H1 (cell line): ENCODE data around the gene BTBD1. TPM values are rescaled to one million over a fixed set of nuclear protein-coding genes. Genes with fewer than 3 reads are reported as not detected.

Experiments used
- CTCF ChIA-PET: fragments of 300-600 bp; sonication (Branson Sonifier 250); formaldehyde crosslinking; loops from one replicate; lab custom pipeline; 2021; ENCODE audit not compliant: partially characterized antibody; lab: Charles Lee
- POLR2A ChIA-PET: fragments of 300-600 bp; sonication (Branson Sonifier 250); formaldehyde crosslinking; loops from one replicate; lab custom pipeline; 2021; ENCODE audit warnings: inconsistent platforms; ENCODE audit not compliant: partially characterized antibody; lab: Charles Lee
- DNase-seq, 2 experiments: peaks; one replicate each; pipeline versions ENCODE4 v3.0.0 to v3.0.0-alpha.2; 2010 to 2022; ENCODE audit warnings: low spot score in 2 of 2, low read depth in 1 of 2, mixed read lengths in 1 of 2
- FAIRE-seq: peaks from 2 replicates; lab custom pipeline; 2011; peaks lifted over from hg19 to GRCh38; lab: Jason Lieb, UNC
- H2AFZ ChIP-seq: 2 replicates; pipeline ENCODE4 v1.8.1; 2012; ENCODE audit warnings: low read length, inconsistent platforms
- H2AK5ac ChIP-seq: 2 replicates; pipeline ENCODE4 v1.6.1; 2013; ENCODE audit warnings: low read depth, low read length
- H2BK120ac ChIP-seq: replicated peaks from 2 replicates; pipeline ENCODE3; 2013; ENCODE audit warnings: low read depth, low read length, inconsistent platforms
- H2BK12ac ChIP-seq: 2 replicates; pipeline ENCODE4 v1.6.1; 2013; ENCODE audit warnings: low read depth, low read length
- H2BK15ac ChIP-seq: 2 replicates; pipeline ENCODE4 v1.6.1; 2013; ENCODE audit warnings: low read length
- H2BK20ac ChIP-seq: 2 replicates; pipeline ENCODE4 v1.6.1; 2013; ENCODE audit warnings: low read length
- H2BK5ac ChIP-seq: 2 replicates; pipeline ENCODE4 v1.6.1; 2013; ENCODE audit warnings: low read depth, low read length
- H3K14ac ChIP-seq: 2 replicates; pipeline ENCODE4 v1.6.1; 2013; ENCODE audit warnings: inconsistent platforms; ENCODE audit not compliant: insufficient read length
- H3K18ac ChIP-seq: 2 replicates; pipeline ENCODE4 v1.6.1; 2013; ENCODE audit warnings: low read length; ENCODE audit errors: extremely low read depth
- H3K23ac ChIP-seq: 2 replicates; pipeline ENCODE4 v1.6.1; 2013; ENCODE audit warnings: inconsistent platforms; ENCODE audit not compliant: insufficient read length
- H3K23me2 ChIP-seq: 2 replicates; pipeline ENCODE4 v1.6.1; 2013; ENCODE audit warnings: low read depth, low read length
- H3K27ac ChIP-seq: 2 replicates; pipeline ENCODE4 v1.6.1; 2011; ENCODE audit warnings: low read depth, low read length, inconsistent platforms
- H3K27me3 ChIP-seq, 4 experiments: replicated peaks in 1 of 4; 1 replicate in 1 of 4; 2 replicates in 3 of 4; pipeline versions ENCODE4 v1.6.1 to v1.8.1; 2011 to 2013; ENCODE audit warnings: low read length in 3 of 4, mild to moderate bottlenecking in 3 of 4, inconsistent platforms in 2 of 4, mixed read lengths in 2 of 4, moderate library complexity in 1 of 4; ENCODE audit not compliant: control insufficient read depth in 3 of 4, insufficient read depth in 3 of 4; ENCODE audit errors: extremely low read depth in 1 of 4
- H3K36me3 ChIP-seq, 4 experiments: 2 replicates each; pipeline versions ENCODE4 v1.6.1 to v1.8.1; 2011 to 2013; ENCODE audit warnings: mild to moderate bottlenecking in 4 of 4, low read length in 3 of 4, moderate library complexity in 2 of 4, control low read depth in 1 of 4, inconsistent platforms in 1 of 4; ENCODE audit not compliant: insufficient read depth in 4 of 4, control insufficient read depth in 2 of 4
- H3K4ac ChIP-seq: replicated peaks from 2 replicates; pipeline ENCODE3; 2013; ENCODE audit warnings: low read length, low read depth, mixed read lengths, inconsistent platforms; ENCODE audit not compliant: insufficient read length
- H3K4me1 ChIP-seq, 4 experiments: replicated peaks in 1 of 4; 1 replicate in 1 of 4; 2 replicates in 3 of 4; pipeline versions ENCODE4 v1.6.1 to v1.8.1; 2011 to 2013; ENCODE audit warnings: low read length in 3 of 4, inconsistent platforms in 2 of 4, mixed read lengths in 1 of 4; ENCODE audit not compliant: insufficient read depth in 4 of 4, control insufficient read depth in 3 of 4
- H3K4me2 ChIP-seq, 2 experiments: 2 replicates each; pipeline versions ENCODE4 v1.6.1 to v1.8.1; 2011 to 2013; ENCODE audit warnings: low read depth in 2 of 2, low read length in 2 of 2, control low read depth in 1 of 2, inconsistent platforms in 1 of 2, mild to moderate bottlenecking in 1 of 2; ENCODE audit not compliant: insufficient read depth in 1 of 2
- H3K4me3 ChIP-seq, 4 experiments: fragments of 200-600, 300-600 bp in 1 of 4; sonication (generic), shearing (Covaris generic), sonication (Bioruptor Twin) in 1 of 4; 2 replicates each; pipeline versions ENCODE4 v1.5.1 to v1.8.1; 2011 to 2016; ENCODE audit warnings: low read length in 4 of 4, low read depth in 3 of 4, control low read depth in 2 of 4, inconsistent platforms in 2 of 4, mild to moderate bottlenecking in 2 of 4, mixed read lengths in 1 of 4, moderate library complexity in 1 of 4; ENCODE audit not compliant: insufficient read depth in 2 of 4; ENCODE audit errors: extremely low read depth in 1 of 4
- H3K56ac ChIP-seq: replicated peaks from 2 replicates; pipeline ENCODE3; 2013; ENCODE audit warnings: low read depth, mild to moderate bottlenecking, mixed read lengths, low read length, inconsistent platforms; ENCODE audit not compliant: insufficient read length
- H3K79me1 ChIP-seq: 2 replicates; pipeline ENCODE4 v1.6.1; 2013; ENCODE audit warnings: low read depth, low read length, control low read depth
- H3K79me2 ChIP-seq, 2 experiments: 2 replicates each; pipeline versions ENCODE4 v1.6.1 to v1.8.1; 2012 to 2013; ENCODE audit warnings: low read length in 2 of 2, mild to moderate bottlenecking in 2 of 2, inconsistent platforms in 1 of 2; ENCODE audit not compliant: insufficient read depth in 2 of 2, control insufficient read depth in 1 of 2
- H3K9ac ChIP-seq, 4 experiments: replicated peaks in 1 of 4; 1 replicate in 1 of 4; 2 replicates in 3 of 4; pipeline versions ENCODE4 v1.6.1 to v1.8.1; 2011 to 2013; ENCODE audit warnings: low read depth in 3 of 4, low read length in 3 of 4, control low read depth in 2 of 4, mild to moderate bottlenecking in 2 of 4, moderate library complexity in 2 of 4, inconsistent platforms in 1 of 4; ENCODE audit errors: extremely low read depth in 1 of 4
- H3K9me3 ChIP-seq, 2 experiments: 2 replicates each; pipeline versions ENCODE4 v1.6.1 to v1.8.1; 2012 to 2013; ENCODE audit warnings: mild to moderate bottlenecking in 2 of 2, moderate library complexity in 2 of 2, control low read depth in 1 of 2, inconsistent platforms in 1 of 2, low read depth in 1 of 2, low read length in 1 of 2, mixed read lengths in 1 of 2; ENCODE audit not compliant: insufficient read depth in 2 of 2
- H4K20me1 ChIP-seq, 2 experiments: replicated peaks in 1 of 2; 2 replicates each; pipeline versions ENCODE3 to v1.8.1; 2011 to 2013; ENCODE audit warnings: inconsistent platforms in 2 of 2, low read length in 2 of 2, mild to moderate bottlenecking in 1 of 2; ENCODE audit not compliant: insufficient read depth in 2 of 2, control insufficient read depth in 1 of 2
- H4K5ac ChIP-seq: 2 replicates; pipeline ENCODE4 v1.6.1; 2013; ENCODE audit warnings: low read length, low read depth, mixed read lengths, inconsistent platforms; ENCODE audit not compliant: insufficient read length
- H4K8ac ChIP-seq: 2 replicates; pipeline ENCODE4 v1.8.0; 2013; ENCODE audit warnings: mild to moderate bottlenecking, moderate library complexity, low read length, inconsistent platforms; ENCODE audit not compliant: insufficient read depth; ENCODE audit errors: extremely low read depth
- H4K91ac ChIP-seq: replicated peaks from 2 replicates; pipeline ENCODE3; 2013; ENCODE audit warnings: low read length, mixed read lengths, inconsistent platforms; ENCODE audit not compliant: insufficient read length
- CTBP2 ChIP-seq: IDR thresholded peaks from 2 replicates; pipeline ENCODE4 v1.7.0; 2011; ENCODE audit warnings: borderline replicate concordance, mild to moderate bottlenecking, moderate library complexity, mixed read lengths, low read length; ENCODE audit not compliant: insufficient read depth, insufficient read length
- KDM5A ChIP-seq: fragments of 200-600 bp; IDR thresholded peaks from 2 replicates; pipeline ENCODE4 v1.7.1; 2012; ENCODE audit warnings: mild to moderate bottlenecking, low read length, inconsistent platforms, mixed read lengths
- PHF8 ChIP-seq: fragments of 200-600 bp; sonication (generic); conservative IDR thresholded peaks from 2 replicates; pipeline ENCODE4 v1.7.1; 2012; ENCODE audit warnings: low read depth, mild to moderate bottlenecking, inconsistent platforms, low read length, moderate library complexity
- POU5F1 ChIP-seq: IDR thresholded peaks from 2 replicates; pipeline ENCODE4 v1.6.1; 2011; ENCODE audit warnings: low read depth, mild to moderate bottlenecking, low read length, moderate library complexity
- ZNF274 ChIP-seq: IDR thresholded peaks from 2 replicates; pipeline ENCODE4 v1.7.0; 2012; ENCODE audit warnings: low read length, borderline replicate concordance; ENCODE audit errors: extremely low read depth
- WGBS, 2 experiments: shearing (Covaris generic) in 1 of 2; methylation state at CpG; one replicate each; pipeline versions ENCODE4 v1.1.6 to v1.1.7; 2013 to 2015; ENCODE audit warnings: low lambda C conversion rate in 2 of 2, mixed read lengths in 2 of 2, inconsistent platforms in 1 of 2, low coverage in 1 of 2, missing lambda C conversion rate in 1 of 2; ENCODE audit not compliant: insufficient replicate concordance in 2 of 2, insufficient coverage in 1 of 2, insufficient read length in 1 of 2; ENCODE audit errors: extremely low coverage in 1 of 2, missing lambda C conversion rate in 1 of 2; 5-methylcytosine and 5-hydroxymethylcytosine counted together
- polyA plus RNA-seq, 7 experiments: library from polyadenylated mRNA; depleted of rRNA in 3 of 7; stranded (reverse) in 5 of 7; unstranded in 2 of 7; fragments of >200 nt in 5 of 7; fragments of 200-250 nt in 2 of 7; gene quantifications; 1 replicate in 5 of 7; 2 replicates in 1 of 7; 4 replicates in 1 of 7; pipeline versions ENCODE4 v1.2.1 to v1.2.3, GENCODE V29; 2011 to 2013; ENCODE audit warnings: missing spikeins in 2 of 7, mixed read lengths in 2 of 7
- total RNA-seq: library from RNA; stranded (reverse); fragmentation: NEBNext Ultra II Directional; extraction: Animal tissue kit (Norgen Biotek cat#: 25700); gene quantifications from 2 replicates; pipeline ENCODE4 v1.2.1, GENCODE V29; 2021

The BTBD1 gene
- total and polyA plus RNA-seq, 2 of the 8 experiments (the other 6 are each of a cell fraction or from before 2014, with no cell fraction given) = 18.6 to 39.5 TPM

GRCh38 chr15:83067638-83067962 is 548 bp upstream of the BTBD1 start:
- Histone ChIP-seq H2AK5ac (no peak overlapping the region), H3K79me2 (peaks cover 17 to 38% of the 10 kb centered on the region in 2 experiments; a peak in 3 of 4 replicates), H4K8ac (peak overlapping the region; percentile 31; the same call in 1 of the 2 replicates), H3K79me1 (0 out of 2 replicates have a peak, but pooled peaks cover 2% of the 10 kb centered on the region), H3K27ac (peak overlapping the region; percentile 75; the same call in 1 of the 2 replicates), H2BK20ac (no peak overlapping the region), H3K56ac (no peak overlapping the region), H4K5ac (no peak overlapping the region), H2BK12ac (no peak overlapping the region), H2BK120ac (no peak overlapping the region), H3K4me2 (peak overlapping the region; percentile 68 to 79), H3K27me3 (no peaks in the 10 kb centered on the region), H3K4ac (no peak overlapping the region), H4K91ac (peak overlapping the region; percentile 6), H3K4me3 (peak overlapping the region in 2 of 4 experiments; percentile 82 to 93; a peak in 6 of 8 replicates), H3K9me3 (peaks cover 0 to 5% of the 10 kb centered on the region in 2 experiments; a peak in 1 of 4 replicates), H3K36me3 (peaks cover 0 to under 1% (median 0%) of the 10 kb centered on the region in 4 experiments; a peak in 2 of 8 replicates), H2BK15ac (no peak overlapping the region), H3K14ac (no peak overlapping the region), H4K20me1 (peaks cover 4 to 5% of the 10 kb centered on the region in 2 experiments), H3K9ac (0 out of 7 replicates have a peak overlapping the region, but pooled peaks of 1 of the 4 experiments have one; percentile 87), H3K23ac (no peak overlapping the region), H2BK5ac (peak overlapping the region; percentile 16; the same call in 1 of the 2 replicates), H3K23me2 (no peaks in the 10 kb centered on the region; the same call in 1 of the 2 replicates), H3K18ac (no peak overlapping the region; the same call in 1 of the 2 replicates), H2AFZ (peak overlapping the region; percentile 52; the same call in 1 of the 2 replicates), H3K4me1 (peaks cover 3 to 23% (median 9%) of the 10 kb centered on the region in 4 experiments; a peak in 6 of 7 replicates)
- DNase-seq = no peak
- ChIA-PET POLR2A (interaction anchor here (1.2 to 3.3 kb wide), 7 partner anchors 9 to 56 kb away, joined by 3 to 22 read pairs (median 6); partner anchors contain the start of genes C15orf40 and TM6SF1), CTCF (interaction anchor here (1.0 to 1.6 kb wide), 3 partner anchors 19 to 142 kb away, joined by 3 read pairs; partner anchors contain the start of gene C15orf40)
- WGBS, 2 experiments = 83% methylated on average over 12 of the region's 12 CpGs; no CpG with 5 or more reads in 1 of the 2 experiments
- no peak for FAIRE-seq
- TF ChIP-seq CTBP2 (no peak), POU5F1 (no peak), PHF8 (no peak), ZNF274 (no peak), KDM5A (no peak)
